Karpas-422 (cell line): ENCODE results near the gene RSF1. TPM values are rescaled to one million over a fixed set of nuclear protein-coding genes. Genes with fewer than 3 reads are reported as not detected.

Experiments
- small RNA-seq: library from RNA; depleted of rRNA; stranded (forward); fragments of <200 nt; gene quantifications from one replicate; pipeline ENCODE3, GENCODE V24; 2014
- total RNA-seq: library from RNA; depleted of rRNA; stranded (reverse); fragments of >200 nt; shearing (Covaris generic); gene quantifications from 2 replicates; pipeline ENCODE4 v1.2.3, GENCODE V29; 2014; ENCODE audit warnings: low replicate concordance; rRNA removed

Gene RSF1
- total RNA-seq, 1 experiment from 2014 or later: 45.1 TPM

Small RNAs within 50 kb of the gene (small RNA-seq; reads per million reads assigned to genes)
- not detected for gene RF00019

Other genes starting within 250 kb of the RSF1 start
- 1.3 and 1.9 TPM in 2 replicates for gene AQP11, start 230.8 kb downstream of the RSF1 start, total RNA-seq
- 212 and 223 TPM in 2 replicates for gene CLNS1A, start 182.9 kb downstream of the RSF1 start, total RNA-seq
- gene AAMDC, start 422 bp upstream of the RSF1 start, total RNA-seq: 2.8 and 6.6 TPM in 2 replicates
- gene INTS4, start 173.9 kb upstream of the RSF1 start, total RNA-seq: 42.7 and 51.2 TPM in 2 replicates
- 1.0 TPM in 1 of 2 replicates, not detected in the other for gene KCTD14, start 202.6 kb upstream of the RSF1 start, total RNA-seq
- gene THRSP, start 243.1 kb upstream of the RSF1 start, total RNA-seq: not detected in 2 replicates